A549 (cell line): ENCODE measurements around the gene ANKRD62. TPM values are rescaled to one million over a fixed set of nuclear protein-coding genes. Genes with fewer than 3 reads are reported as not detected.

Experiments used
- ATAC-seq, 2 experiments: fragments of 200-7000 bp in 1 of 2; fragments of >200 bp in 1 of 2; cut with Nextera tagmentation in 1 of 2; cut with Tn5 transposase in 1 of 2; 3 replicates each; pipeline versions ENCODE4 v1.8.0 to v1.9.1; 2018 to 2020; ENCODE audit warnings: mild to moderate bottlenecking in 1 of 2, moderate library complexity in 1 of 2
- CTCF ChIA-PET: fragments of 300-600 bp; sonication (Branson Sonifier 250); formaldehyde crosslinking; extraction: SDS; loops from one replicate; lab custom pipeline; 2021; ENCODE audit warnings: antibody characterized with exemption, inconsistent platforms; lab: Yijun Ruan, JAX
- POLR2A ChIA-PET: fragments of 350-600 bp; formaldehyde crosslinking; extraction: SDS; loops from one replicate; lab custom pipeline; 2021; ENCODE audit warnings: antibody characterized with exemption, inconsistent platforms; lab: Yijun Ruan, JAX
- DNase-seq, 2 experiments: peaks; one replicate each; pipeline versions ENCODE4 v3.0.0 to v3.0.0-alpha.2; 2011 to 2016; ENCODE audit warnings: low read depth in 1 of 2, low spot score in 1 of 2
- FAIRE-seq: peaks from 2 replicates; lab custom pipeline; 2011; peaks lifted over from hg19 to GRCh38; lab: Jason Lieb, UNC
- H3K27ac ChIP-seq, 2 experiments: fragments of >200 bp; sonication (Bioruptor Twin); formaldehyde crosslinking; 3 replicates each; pipeline ENCODE4 v1.5.1; 2016 to 2017
- H3K4me1 ChIP-seq: fragments of >200 bp; sonication (Bioruptor Twin); formaldehyde crosslinking; 3 replicates; pipeline ENCODE4 v1.6.1; 2016
- H3K4me2 ChIP-seq: fragments of >200 bp; sonication (Bioruptor Twin); formaldehyde crosslinking; 3 replicates; pipeline ENCODE4 v1.6.1; 2016
- H3K4me3 ChIP-seq: fragments of >200 bp; sonication (Bioruptor Twin); formaldehyde crosslinking; 3 replicates; pipeline ENCODE4 v1.5.1; 2016
- H3K9me3 ChIP-seq: fragments of >200 bp; sonication (Bioruptor Twin); formaldehyde crosslinking; 3 replicates; pipeline ENCODE4 v1.6.1; 2016
- CHD2 ChIP-seq: fragments of 150-350 bp; IDR thresholded peaks from 2 replicates; pipeline ENCODE4 v1.6.1; 2014; ENCODE audit warnings: low read length; ENCODE audit not compliant: partially characterized antibody
- EP300 ChIP-seq, 2 experiments: fragments of >200 bp; sonication (Bioruptor Twin); formaldehyde crosslinking; IDR thresholded peaks; 2 replicates in 1 of 2; 3 replicates in 1 of 2; pipeline ENCODE4 v1.6.1; 2016 to 2017
- FOSB ChIP-seq: fragments of 250-450 bp; sonication (Bioruptor Pico); IDR thresholded peaks from 2 replicates; pipeline ENCODE4 v1.5.0; 2020; ENCODE audit warnings: mild to moderate bottlenecking, moderate library complexity
- FOSL2 ChIP-seq, 2 experiments: fragments of 450-650 bp in 1 of 2; fragments of >200 bp in 1 of 2; sonication (Bioruptor Twin) in 1 of 2; formaldehyde crosslinking; IDR thresholded peaks; 2 replicates each; pipeline versions ENCODE4 v1.5.0 to v1.6.1; 2016 to 2020; ENCODE audit warnings: mild to moderate bottlenecking in 1 of 2, moderate library complexity in 1 of 2
- HOXA7 ChIP-seq: fragments of 250-450 bp; sonication (Bioruptor Pico); IDR thresholded peaks from 2 replicates; pipeline ENCODE4 v1.5.0; 2020; ENCODE audit warnings: mild to moderate bottlenecking, moderate library complexity
- HOXB5 ChIP-seq: fragments of 250-450 bp; sonication (Bioruptor Pico); IDR thresholded peaks from 2 replicates; pipeline ENCODE4 v1.5.0; 2020; ENCODE audit warnings: mild to moderate bottlenecking, moderate library complexity
- MAFK ChIP-seq: fragments of 450-650 bp; IDR thresholded peaks from 2 replicates; pipeline ENCODE4 v1.6.1; 2014; ENCODE audit not compliant: partially characterized antibody
- MYC ChIP-seq: IDR thresholded peaks from 2 replicates; pipeline ENCODE4 v1.6.1; 2012; ENCODE audit warnings: mild to moderate bottlenecking, inconsistent platforms, low read length, improper control_type of control experiment, borderline replicate concordance
- POLR2AphosphoS2 ChIP-seq: conservative IDR thresholded peaks from 2 replicates; pipeline ENCODE4 v1.6.1; 2012; ENCODE audit warnings: low read length, improper control_type of control experiment, inconsistent platforms
- RARB ChIP-seq: fragments of 250-450 bp; sonication (Bioruptor Pico); IDR thresholded peaks from 2 replicates; pipeline ENCODE4 v1.8.0; 2021; ENCODE audit warnings: mild to moderate bottlenecking, moderate library complexity
- RCOR1 ChIP-seq: fragments of 150-350 bp; IDR thresholded peaks from 2 replicates; pipeline ENCODE4 v1.6.1; 2014; ENCODE audit warnings: antibody characterized with exemption, low read length, low read depth
- TP53 ChIP-seq: fragments of 250-450 bp; sonication (Bioruptor Pico); IDR thresholded peaks from 2 replicates; pipeline ENCODE4 v1.5.0; 2021; ENCODE audit warnings: mild to moderate bottlenecking, moderate library complexity
- ZC3H11A ChIP-seq: fragments of 450-650 bp; IDR thresholded peaks from 2 replicates; pipeline ENCODE4 v1.6.1; 2014; ENCODE audit warnings: antibody characterized with exemption, mild to moderate bottlenecking
- WGBS: methylation state at CpG from one replicate; pipeline ENCODE4 v1.1.6; 2017; ENCODE audit errors: missing lambda C conversion rate; 5-methylcytosine and 5-hydroxymethylcytosine counted together
- polyA plus RNA-seq, 4 experiments: library from polyadenylated mRNA; depleted of rRNA in 3 of 4; stranded (reverse); fragments of >200 nt; fragmentation: RNase III in 1 of 4; extraction: RNeasy Plus Mini Kit Qiagen cat#74134 plus additional on column Dnase treatment in 1 of 4; gene quantifications; 2 replicates in 3 of 4; 3 replicates in 1 of 4; pipeline ENCODE4 v1.2.3, GENCODE V29; 2011 to 2017
- TF ChIP-seq, protein P1 (sequence below): fragments of >200 bp; sonication (Bioruptor Twin); formaldehyde crosslinking; IDR thresholded peaks from 3 replicates; pipeline ENCODE4 v1.5.1; 2016
- TF ChIP-seq, protein P2 (sequence below): fragments of 450-650 bp; IDR thresholded peaks from 2 replicates; pipeline ENCODE4 v1.6.1; 2014; ENCODE audit warnings: antibody characterized with exemption
- TF ChIP-seq, protein P3 (sequence below): fragments of 150-350 bp; IDR thresholded peaks from 2 replicates; pipeline ENCODE4 v1.6.1; 2014; ENCODE audit warnings: low read depth, mild to moderate bottlenecking, low read length
- TF ChIP-seq, protein P4 (sequence below): IDR thresholded peaks from 2 replicates; pipeline ENCODE4 v1.6.1; 2012
- TF ChIP-seq, protein P5 (sequence below): fragments of >200 bp; sonication (Bioruptor Twin); formaldehyde crosslinking; IDR thresholded peaks from 2 replicates; pipeline ENCODE4 v1.6.1; 2016
- TF ChIP-seq, protein P6 (sequence below): fragments of 200-600 bp; sonication (generic); IDR thresholded peaks from 2 replicates; pipeline ENCODE4 v1.6.1; 2016; ENCODE audit warnings: antibody characterized with exemption, mild to moderate bottlenecking, moderate library complexity

Gene ANKRD62
- polyA plus RNA-seq, 2 of the 4 experiments (the other 2 are of a cell fraction), result not detected

DNA sequence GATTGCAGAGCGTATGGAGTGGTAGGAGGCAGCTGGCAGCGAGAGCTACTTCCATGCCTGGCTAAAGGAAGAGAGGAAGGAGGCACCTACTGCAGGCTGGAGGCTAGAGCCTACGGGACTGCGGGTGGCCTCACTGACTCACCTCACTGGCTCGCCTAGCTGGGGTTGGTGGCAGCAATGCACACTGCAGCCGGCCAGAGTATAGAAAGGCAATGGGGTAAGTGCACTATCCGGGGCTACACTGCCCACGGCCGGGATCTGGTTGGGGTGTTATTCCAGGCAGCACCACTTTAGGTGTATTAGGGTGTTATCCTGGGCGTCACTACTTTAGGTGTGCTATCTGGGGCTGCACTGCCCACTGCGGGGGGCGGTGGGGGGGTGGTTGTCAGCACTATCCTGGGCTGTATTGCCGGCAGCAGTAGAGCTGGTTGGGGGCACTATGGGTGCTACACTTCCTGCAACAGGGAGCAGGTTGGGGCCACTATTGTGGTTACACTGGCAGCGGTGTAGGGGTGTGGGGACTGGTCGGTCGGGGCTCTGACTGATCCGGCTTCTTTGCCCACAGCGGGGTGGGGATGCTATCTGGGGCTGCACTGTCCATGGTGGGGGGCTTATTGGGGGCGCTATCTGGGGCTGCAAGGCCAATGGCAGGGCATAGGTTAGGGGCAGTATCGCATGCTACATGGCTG lies 33.3 kb upstream of the ANKRD62 start:
- 17% methylated on average over 6 of the region's 20 CpGs for WGBS
- FAIRE-seq (no peak), DNase-seq (peak in 1 of 2 experiments; percentile 21), ATAC-seq (peak; percentile 92 to 93)
- Histone ChIP-seq H3K27ac (0 out of 6 replicates have a peak overlapping the region, but pooled peaks of 1 of the 2 experiments have one; percentile 31), H3K4me3 (no peak overlapping the region), H3K9me3 (no peaks in the 10 kb centered on the region), H3K4me2 (peak overlapping the region; percentile 47; the same call in 2 of the 3 replicates), H3K4me1 (0 out of 3 replicates have a peak, but pooled peaks cover 3% of the 10 kb centered on the region)
- TF ChIP-seq, protein P1, sequence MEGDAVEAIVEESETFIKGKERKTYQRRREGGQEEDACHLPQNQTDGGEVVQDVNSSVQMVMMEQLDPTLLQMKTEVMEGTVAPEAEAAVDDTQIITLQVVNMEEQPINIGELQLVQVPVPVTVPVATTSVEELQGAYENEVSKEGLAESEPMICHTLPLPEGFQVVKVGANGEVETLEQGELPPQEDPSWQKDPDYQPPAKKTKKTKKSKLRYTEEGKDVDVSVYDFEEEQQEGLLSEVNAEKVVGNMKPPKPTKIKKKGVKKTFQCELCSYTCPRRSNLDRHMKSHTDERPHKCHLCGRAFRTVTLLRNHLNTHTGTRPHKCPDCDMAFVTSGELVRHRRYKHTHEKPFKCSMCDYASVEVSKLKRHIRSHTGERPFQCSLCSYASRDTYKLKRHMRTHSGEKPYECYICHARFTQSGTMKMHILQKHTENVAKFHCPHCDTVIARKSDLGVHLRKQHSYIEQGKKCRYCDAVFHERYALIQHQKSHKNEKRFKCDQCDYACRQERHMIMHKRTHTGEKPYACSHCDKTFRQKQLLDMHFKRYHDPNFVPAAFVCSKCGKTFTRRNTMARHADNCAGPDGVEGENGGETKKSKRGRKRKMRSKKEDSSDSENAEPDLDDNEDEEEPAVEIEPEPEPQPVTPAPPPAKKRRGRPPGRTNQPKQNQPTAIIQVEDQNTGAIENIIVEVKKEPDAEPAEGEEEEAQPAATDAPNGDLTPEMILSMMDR, result no peak
- TF ChIP-seq MYC (no peak), RCOR1 (no peak), POLR2AphosphoS2 (no peak), FOSL2 (IDR thresholded peaks at IDR 0.05) (no peak), FOSL2 (CRISPR knock-in tag; IDR thresholded peaks at IDR 0.05) (peak; percentile 20; the same call in 1 of the 2 replicates), RARB (CRISPR knock-in tag) (no peak), FOSB (CRISPR knock-in tag) (no peak)
- ChIA-PET POLR2A (interaction anchor here (0.6 kb wide), 1 partner anchor 249 kb away, joined by 14 read pairs; no protein-coding TSS in a partner anchor), CTCF (interaction anchor here (2.0 kb wide), 1 partner anchor 11 kb away, joined by 9 read pairs; no protein-coding TSS in a partner anchor)

DNA sequence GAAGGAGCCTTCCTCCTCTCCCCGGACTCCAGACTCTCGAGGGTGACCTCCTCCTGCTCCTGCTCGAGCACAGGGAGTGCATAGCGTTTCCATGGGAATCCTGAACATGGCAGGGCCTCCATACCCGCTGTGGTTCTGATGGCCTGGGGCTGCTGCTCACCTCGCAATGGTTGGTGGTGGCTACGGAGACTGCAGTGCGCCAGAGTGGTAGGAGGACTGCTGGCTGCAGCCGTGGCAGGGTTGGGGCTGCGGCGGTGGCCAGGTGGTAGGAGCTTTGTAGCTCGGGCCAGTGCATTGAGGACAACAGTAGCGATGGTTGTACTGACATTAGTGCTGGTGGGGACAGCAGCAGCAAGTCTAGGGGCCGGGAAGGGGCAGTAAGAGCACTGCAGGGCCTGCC lies 32.0 kb upstream of the ANKRD62 start:
- TF ChIP-seq, protein P2, sequence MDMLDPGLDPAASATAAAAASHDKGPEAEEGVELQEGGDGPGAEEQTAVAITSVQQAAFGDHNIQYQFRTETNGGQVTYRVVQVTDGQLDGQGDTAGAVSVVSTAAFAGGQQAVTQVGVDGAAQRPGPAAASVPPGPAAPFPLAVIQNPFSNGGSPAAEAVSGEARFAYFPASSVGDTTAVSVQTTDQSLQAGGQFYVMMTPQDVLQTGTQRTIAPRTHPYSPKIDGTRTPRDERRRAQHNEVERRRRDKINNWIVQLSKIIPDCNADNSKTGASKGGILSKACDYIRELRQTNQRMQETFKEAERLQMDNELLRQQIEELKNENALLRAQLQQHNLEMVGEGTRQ, result no peak
- TF ChIP-seq HOXB5 (no peak), ZC3H11A (no peak), RARB (CRISPR knock-in tag) (no peak), HOXA7 (CRISPR knock-in tag) (no peak), MAFK (no peak), EP300 (IDR thresholded peaks at IDR 0.05) (no peak), CHD2 (no peak), TP53 (CRISPR knock-in tag) (no peak)
- TF ChIP-seq, protein P3, sequence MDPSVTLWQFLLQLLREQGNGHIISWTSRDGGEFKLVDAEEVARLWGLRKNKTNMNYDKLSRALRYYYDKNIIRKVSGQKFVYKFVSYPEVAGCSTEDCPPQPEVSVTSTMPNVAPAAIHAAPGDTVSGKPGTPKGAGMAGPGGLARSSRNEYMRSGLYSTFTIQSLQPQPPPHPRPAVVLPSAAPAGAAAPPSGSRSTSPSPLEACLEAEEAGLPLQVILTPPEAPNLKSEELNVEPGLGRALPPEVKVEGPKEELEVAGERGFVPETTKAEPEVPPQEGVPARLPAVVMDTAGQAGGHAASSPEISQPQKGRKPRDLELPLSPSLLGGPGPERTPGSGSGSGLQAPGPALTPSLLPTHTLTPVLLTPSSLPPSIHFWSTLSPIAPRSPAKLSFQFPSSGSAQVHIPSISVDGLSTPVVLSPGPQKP, result no peak
- TF ChIP-seq, protein P4, sequence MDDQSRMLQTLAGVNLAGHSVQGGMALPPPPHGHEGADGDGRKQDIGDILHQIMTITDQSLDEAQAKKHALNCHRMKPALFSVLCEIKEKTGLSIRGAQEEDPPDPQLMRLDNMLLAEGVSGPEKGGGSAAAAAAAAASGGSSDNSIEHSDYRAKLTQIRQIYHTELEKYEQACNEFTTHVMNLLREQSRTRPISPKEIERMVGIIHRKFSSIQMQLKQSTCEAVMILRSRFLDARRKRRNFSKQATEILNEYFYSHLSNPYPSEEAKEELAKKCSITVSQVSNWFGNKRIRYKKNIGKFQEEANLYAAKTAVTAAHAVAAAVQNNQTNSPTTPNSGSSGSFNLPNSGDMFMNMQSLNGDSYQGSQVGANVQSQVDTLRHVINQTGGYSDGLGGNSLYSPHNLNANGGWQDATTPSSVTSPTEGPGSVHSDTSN, result no peak
- TF ChIP-seq, protein P5, sequence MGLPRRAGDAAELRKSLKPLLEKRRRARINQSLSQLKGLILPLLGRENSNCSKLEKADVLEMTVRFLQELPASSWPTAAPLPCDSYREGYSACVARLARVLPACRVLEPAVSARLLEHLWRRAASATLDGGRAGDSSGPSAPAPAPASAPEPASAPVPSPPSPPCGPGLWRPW, result no peak
- TF ChIP-seq, protein P6, sequence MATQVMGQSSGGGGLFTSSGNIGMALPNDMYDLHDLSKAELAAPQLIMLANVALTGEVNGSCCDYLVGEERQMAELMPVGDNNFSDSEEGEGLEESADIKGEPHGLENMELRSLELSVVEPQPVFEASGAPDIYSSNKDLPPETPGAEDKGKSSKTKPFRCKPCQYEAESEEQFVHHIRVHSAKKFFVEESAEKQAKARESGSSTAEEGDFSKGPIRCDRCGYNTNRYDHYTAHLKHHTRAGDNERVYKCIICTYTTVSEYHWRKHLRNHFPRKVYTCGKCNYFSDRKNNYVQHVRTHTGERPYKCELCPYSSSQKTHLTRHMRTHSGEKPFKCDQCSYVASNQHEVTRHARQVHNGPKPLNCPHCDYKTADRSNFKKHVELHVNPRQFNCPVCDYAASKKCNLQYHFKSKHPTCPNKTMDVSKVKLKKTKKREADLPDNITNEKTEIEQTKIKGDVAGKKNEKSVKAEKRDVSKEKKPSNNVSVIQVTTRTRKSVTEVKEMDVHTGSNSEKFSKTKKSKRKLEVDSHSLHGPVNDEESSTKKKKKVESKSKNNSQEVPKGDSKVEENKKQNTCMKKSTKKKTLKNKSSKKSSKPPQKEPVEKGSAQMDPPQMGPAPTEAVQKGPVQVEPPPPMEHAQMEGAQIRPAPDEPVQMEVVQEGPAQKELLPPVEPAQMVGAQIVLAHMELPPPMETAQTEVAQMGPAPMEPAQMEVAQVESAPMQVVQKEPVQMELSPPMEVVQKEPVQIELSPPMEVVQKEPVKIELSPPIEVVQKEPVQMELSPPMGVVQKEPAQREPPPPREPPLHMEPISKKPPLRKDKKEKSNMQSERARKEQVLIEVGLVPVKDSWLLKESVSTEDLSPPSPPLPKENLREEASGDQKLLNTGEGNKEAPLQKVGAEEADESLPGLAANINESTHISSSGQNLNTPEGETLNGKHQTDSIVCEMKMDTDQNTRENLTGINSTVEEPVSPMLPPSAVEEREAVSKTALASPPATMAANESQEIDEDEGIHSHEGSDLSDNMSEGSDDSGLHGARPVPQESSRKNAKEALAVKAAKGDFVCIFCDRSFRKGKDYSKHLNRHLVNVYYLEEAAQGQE, result no peak
- ATAC-seq, result no peak
- H3K4me3 ChIP-seq, result no peak overlapping the region
- DNase-seq, result no peak
- no peak overlapping the region for H3K27ac ChIP-seq
- POLR2A ChIA-PET, result no interaction called here
- 80% methylated on average over 4 of the region's 14 CpGs for WGBS
- CTCF ChIA-PET, result interaction anchor here (1.3 kb wide), 1 partner anchor 30 kb away, joined by 4 read pairs; no protein-coding TSS in a partner anchor
- 0 out of 3 replicates have a peak, but pooled peaks cover 3% of the 10 kb centered on the region for H3K4me1 ChIP-seq
- H3K4me2 ChIP-seq, result no peak overlapping the region
- FAIRE-seq, result no peak
- no peaks in the 10 kb centered on the region for H3K9me3 ChIP-seq
